HG03571 (cell line): ENCODE data around the gene NCAM1.
"Not testable (repeated sequence)": the region's sequence is repeated elsewhere in the genome, so short reads cannot be mapped to it uniquely, and the experiment has no call there.

ENCODE experiments used
- ATAC-seq: cut with Tn5 transposase; IDR thresholded peaks from one replicate; pipeline ENCODE4 v1.9.1; 2021; ENCODE audit not compliant: unreplicated experiment

Gene NCAM1

DNA sequence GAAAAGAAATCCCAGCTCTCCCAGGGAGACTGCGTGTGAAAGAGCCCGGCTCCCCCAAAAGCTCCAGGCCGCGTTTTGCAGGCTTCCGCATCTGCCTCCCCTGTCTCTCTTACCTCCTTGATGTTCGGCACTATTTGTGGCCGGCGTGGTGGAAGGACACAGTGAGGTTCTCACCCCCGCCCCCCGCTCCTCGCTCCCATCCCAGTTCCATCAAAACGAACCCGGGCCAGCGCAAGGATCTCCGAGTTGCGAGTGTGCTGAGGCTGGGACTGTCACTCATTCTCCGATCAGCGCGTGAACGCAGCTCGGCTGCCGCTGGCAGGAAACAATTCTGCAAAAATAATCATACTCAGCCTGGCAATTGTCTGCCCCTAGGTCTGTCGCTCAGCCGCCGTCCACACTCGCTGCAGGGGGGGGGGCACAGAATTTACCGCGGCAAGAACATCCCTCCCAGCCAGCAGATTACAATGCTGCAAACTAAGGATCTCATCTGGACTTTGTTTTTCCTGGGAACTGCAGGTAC lies at the start of gene NCAM1:
NCAM1 (plus strand) TSS at position 275 of the 523 bp plus-strand sequence.
- no peak for ATAC-seq

DNA sequence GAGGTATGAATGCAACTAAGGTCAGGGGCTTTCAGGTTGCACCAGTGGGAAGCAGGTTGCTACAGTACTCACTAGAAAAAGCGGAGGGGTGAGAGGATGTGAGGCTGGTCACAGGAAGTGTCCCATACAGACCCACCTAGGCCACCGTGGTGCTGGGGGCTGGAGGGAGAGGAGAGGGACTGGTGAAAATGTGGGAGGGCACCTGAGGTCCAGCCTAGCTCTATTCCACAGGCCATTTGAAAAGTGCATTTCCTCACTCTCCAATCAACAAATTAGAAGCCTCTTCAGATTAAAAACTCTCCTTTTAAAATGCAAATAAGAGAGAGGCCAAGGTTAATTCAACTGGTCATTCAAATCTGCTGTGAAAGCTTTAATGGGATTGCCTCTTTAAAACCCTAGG lies 38.6 kb upstream of the NCAM1 start:
- no peak for ATAC-seq

DNA sequence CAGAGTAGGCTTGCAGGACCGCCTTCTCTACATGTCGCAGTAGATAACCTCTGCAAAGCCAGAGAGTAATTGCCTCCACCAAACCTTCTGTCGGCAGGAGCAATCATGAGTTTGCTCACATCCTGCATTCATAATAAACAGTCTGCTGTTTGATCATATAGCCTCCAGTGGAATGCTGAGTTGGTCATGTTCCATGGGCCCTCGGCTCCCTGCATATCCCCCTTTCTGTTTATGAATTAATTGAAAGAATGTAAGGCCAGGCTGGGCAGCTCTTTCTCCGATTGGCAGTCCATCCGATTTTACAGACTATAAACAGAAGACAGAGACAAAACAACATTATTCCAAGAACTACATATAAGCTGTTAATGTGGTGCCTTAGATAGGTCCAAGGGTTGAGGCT lies 36.4 kb upstream of the NCAM1 start:
- ATAC-seq: not testable (repeated sequence)

DNA sequence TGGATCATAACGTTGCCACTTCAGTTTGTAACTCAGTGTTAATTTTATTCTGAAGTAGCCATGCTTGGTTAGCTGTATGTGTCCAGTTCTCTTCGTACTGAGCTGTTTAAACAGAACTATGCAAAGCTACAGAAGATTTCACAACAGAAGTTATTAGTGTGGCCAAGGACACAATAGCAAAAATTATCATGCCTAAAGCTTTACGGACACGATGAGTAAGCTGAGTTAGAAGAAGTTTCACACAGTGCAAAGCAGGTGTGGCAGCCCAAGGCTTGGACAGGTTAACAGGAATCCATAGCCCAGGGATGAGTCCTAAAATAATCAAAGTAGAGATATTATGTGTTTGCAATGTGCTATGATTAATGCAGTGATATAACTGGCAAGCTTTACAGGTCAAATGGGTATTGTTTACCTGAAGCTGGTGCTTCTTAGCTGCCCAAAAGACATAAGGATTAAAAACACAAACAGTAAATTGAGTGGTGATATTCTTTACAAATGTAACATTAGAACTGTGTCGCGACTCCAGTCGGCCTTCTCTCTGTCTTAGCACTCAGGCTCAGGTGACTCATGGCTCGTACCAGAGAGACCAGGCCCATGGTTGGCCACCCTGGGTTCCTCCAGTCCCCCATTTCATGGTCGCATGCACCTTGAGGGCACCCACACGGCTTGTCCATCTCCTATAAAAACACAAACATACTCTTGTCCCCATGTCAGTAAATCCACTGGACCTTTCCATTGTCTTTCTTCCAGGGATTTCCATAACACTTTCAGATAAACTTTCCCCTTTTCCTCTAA lies 35.5 kb upstream of the NCAM1 start:
- no peak for ATAC-seq

- no peak for ATAC-seq
Observed at GRCh38 chr11:112928136-112928535, 33.1 kb upstream of the NCAM1 start.

DNA sequence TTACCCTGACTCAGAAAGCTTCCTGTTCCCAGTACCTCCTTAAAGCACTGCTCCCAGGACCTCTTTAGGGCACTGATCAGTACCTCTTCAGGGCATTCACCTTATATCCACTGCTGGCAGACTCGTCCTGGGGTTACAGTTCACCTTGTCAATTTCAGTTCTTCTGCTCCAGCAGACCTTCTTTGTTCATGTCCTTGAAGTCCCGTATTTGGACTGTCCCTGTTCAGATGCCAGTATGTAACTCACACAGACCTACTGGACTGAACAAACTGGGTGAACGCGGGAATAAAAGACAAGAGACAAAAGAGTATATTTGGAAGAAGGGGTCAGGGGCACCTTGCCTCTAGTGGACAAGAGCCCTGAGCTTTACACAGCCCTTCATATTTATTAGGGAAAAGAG lies 31.8 kb upstream of the NCAM1 start:
- ATAC-seq: no peak

DNA sequence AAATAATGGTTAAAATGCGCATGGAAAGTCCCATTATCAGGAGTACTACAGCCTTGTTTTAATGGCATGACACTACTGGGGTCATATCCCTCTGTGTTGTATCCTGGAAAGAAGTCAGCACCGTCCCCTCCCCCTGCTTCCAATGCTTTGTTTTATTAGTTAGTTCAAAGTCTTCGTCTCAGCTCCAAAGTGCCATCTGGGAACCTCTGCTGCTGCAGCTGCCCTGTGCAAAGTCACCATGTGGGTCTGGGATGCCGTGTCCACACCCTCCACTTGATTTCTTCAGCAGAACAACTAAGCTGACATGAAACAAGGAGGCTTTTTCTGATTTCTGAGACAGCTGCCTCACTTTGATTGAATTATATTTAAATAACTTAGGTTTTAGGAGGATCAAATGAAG lies 29.5 kb upstream of the NCAM1 start:
- ATAC-seq: no peak

DNA sequence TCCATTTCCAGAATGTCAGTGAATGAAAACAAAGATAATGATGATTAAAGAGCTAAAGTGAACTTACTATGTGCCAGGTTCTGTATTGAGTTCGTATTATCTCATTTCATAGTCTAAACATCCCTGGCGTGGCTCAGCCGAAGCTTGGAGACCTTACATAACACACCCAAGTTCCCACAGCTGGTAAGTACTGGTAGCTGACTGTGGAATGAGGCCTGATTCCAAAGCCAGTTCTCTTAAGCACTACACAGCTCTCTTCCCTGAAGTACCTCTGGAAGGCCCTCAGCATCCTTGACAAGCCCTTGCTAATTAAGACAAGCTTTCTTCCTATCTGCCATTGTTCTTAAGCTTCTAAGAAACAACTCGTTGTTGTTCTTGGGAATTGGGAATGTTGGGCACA lies 28.6 kb upstream of the NCAM1 start:
- no peak for ATAC-seq

DNA sequence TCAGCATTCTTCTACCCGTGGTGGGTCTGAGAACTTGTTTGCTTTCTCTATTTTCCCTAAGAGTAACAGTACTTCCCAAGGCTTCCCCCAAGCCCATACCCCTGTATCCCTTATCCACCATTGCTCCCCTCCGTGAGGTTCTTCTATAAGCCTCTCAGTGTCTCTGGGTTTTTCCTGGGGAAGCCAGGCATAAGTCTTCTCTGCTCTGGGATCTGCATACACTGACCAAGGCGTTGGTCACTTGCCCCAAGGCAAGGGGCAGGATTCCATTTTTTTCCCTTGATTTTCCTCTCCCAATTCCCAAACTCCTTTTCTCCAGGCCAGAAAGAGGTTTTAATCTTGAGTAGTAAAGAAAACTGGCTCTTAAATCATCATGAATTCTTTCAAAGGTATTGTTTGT lies 27.2 kb upstream of the NCAM1 start:
- no peak for ATAC-seq

DNA sequence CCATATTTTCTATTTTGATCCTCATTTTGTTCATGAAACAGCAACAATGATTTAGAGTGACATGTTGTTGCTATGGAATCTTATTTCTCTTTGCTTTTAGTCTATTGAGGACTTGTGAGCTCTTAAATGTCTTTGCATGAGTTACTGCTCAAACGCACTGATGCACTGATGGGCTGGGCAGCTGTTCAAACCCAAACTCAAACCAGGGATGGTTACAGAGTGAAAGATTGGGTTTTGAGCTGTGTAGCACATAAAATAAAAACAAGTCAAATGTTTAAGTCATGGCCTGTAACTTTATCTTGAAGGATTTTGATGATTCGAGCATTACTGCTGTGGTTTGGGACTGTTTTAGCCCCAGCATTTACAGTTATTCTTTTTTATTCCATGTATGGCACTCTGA lies 20.1 kb upstream of the NCAM1 start:
- ATAC-seq: no peak

DNA sequence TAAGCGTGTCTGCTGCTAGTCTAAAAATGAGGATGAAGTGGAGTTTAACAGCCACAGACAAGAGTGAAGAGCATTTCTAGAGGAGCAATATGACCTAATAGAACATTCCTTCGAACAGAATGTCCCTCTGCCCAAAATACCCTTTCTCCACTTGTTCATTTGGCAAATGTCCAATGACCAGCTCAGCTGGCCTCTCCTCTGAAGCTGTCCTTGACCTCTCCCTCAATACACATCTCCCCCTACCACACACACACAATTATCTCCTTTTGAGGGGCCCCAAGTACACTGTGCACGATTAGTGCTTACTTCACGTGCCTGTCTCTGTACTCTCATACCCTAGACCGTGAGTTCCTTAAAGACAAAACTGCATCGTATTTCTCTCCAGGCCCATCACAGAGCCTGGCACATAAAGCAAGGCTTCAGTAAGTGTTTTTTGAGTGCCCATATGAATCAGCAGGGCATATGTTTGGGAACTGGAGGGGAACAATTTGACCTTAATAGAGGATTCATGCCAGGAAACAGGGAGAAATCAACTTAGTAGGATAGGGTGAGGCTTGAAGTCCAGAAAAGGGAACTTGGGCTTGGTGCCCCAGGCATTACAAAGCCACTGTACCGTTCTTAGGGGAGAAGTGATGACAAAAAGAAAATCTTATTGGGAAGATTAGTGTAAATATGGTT lies 18.1 kb upstream of the NCAM1 start:
- ATAC-seq: no peak

- no peak for ATAC-seq
Observed at GRCh38 chr11:112946866-112947265, 14.4 kb upstream of the NCAM1 start.

GRCh38 chr11:112949781-112950575 lies 11.2 kb upstream of the NCAM1 start:
- ATAC-seq: no peak

DNA sequence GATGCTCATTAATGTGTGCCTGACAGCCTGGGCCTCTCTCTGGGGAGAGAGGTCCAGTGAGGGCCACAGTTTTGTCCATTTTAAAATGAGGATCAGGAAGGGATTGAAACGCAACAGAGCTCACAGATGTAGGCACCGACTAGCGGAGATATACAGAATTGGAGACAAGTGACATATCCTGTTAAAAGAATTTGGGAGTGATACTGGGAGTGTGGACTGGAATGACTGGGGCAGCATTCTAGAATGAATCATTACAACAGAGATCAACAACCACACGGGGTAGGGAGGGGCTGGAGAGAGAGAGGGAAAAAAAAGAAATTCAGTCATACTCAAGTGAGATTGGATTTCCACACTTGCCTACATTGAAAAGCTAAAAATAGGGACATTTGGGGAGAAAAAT lies 2.5 kb upstream of the NCAM1 start:
- no peak for ATAC-seq

GRCh38 chr11:112961751-112962578 lies 745 bp downstream of the NCAM1 start:
- no peak for ATAC-seq

GRCh38 chr11:112962579-112963367 lies 1.6 kb downstream of the NCAM1 start:
- no peak for ATAC-seq

DNA sequence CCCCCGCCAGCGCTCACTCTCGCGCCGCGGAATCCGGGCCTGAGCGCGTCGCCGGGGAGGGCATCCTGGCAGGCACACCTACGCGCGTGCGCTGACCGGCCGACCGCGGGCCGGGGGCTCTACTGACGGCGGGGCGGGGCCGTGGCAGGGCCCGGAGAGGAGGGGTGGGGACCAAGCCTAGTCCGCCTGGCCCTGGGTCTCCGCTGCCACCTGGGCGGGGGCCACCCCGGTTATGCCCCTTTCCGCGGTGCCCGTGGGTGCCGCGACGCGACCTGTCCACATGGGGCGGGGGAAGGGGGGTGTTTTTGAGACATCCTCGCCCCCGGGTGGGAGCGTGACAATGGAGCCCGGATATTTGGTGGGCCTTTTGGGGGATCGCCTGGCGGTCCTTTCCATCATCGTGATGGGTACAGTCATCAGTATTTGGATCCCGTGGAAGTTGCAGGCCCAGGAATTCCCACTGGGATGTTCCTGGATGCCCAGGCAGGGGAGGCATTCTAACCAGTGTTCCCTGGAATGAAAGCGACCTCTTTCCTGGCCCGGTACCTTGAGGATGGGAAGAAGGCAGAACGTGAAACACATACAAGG lies 2.2 kb downstream of the NCAM1 start:
- no peak for ATAC-seq

DNA sequence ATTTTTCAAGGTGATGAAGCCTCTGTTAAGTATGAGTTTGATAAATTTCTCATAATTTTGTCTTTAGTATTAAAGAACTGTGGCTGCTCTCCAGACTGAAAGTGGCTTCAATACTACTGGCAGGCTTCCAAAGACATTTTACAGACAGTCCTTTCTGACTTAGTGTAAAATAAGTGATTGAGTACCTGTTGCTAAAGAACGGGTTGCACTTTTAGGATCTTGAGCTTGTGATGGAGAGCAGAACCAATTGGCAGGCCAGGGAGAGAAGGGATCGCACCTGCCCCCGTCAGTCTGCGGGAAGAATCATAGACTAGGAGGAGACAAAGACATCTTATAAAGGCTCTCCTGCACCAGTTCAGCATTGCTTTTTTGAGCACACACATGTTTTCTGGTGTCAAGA lies 4.4 kb downstream of the NCAM1 start:
- ATAC-seq: no peak

DNA sequence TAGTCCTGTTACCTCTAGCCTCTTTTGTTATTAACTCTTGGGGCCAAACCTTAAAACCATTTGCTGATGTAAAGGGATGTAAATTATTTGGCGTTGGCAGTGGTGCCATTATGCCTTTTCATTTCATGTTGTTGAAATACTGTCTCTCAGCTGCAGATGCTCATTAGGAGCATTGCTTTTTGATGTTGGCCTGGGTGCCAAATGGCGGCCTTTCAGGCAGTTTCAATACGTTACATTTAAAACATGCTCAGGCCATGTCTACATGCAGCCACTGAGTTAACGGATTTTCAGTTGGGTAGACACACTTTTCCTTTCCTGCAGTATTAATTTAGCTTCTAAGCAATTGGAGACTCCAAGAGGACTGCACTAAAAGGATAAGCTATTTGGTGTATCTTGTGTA lies 5.3 kb downstream of the NCAM1 start:
- ATAC-seq: no peak

- ATAC-seq: no peak
Observed at GRCh38 chr11:112967082-112967481, 5.9 kb downstream of the NCAM1 start.
